ENCODE measurements around the gene ARHGAP30. TPM values are rescaled to one million over a fixed set of nuclear protein-coding genes. Genes with fewer than 3 reads are reported as not detected.
A peak's percentile ranks its signal among the peaks of the same experiment; 100 is the strongest.

The ARHGAP30 gene
- polyA plus RNA-seq, 1 experiment: not detected

DNA sequence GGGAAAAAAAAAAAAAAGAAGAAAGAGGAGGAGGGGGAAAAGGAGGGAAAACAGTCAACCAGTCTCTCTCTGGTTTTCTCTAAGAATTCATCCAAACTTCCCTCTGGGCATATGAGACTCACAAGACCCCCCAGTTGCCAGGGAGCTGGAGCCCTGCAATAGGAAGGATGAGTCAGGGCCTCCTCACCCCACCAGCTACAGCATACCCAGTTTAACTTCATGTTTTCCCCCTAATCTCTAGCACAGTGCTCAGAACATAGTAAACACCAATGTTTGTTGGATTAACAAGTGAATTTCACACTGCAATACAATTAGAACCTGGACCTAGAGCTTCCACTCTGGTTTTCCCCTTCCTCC, 56.6 kb downstream of the ARHGAP30 start:
- TF ChIP-seq, protein P1, sequence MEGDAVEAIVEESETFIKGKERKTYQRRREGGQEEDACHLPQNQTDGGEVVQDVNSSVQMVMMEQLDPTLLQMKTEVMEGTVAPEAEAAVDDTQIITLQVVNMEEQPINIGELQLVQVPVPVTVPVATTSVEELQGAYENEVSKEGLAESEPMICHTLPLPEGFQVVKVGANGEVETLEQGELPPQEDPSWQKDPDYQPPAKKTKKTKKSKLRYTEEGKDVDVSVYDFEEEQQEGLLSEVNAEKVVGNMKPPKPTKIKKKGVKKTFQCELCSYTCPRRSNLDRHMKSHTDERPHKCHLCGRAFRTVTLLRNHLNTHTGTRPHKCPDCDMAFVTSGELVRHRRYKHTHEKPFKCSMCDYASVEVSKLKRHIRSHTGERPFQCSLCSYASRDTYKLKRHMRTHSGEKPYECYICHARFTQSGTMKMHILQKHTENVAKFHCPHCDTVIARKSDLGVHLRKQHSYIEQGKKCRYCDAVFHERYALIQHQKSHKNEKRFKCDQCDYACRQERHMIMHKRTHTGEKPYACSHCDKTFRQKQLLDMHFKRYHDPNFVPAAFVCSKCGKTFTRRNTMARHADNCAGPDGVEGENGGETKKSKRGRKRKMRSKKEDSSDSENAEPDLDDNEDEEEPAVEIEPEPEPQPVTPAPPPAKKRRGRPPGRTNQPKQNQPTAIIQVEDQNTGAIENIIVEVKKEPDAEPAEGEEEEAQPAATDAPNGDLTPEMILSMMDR (IDR thresholded peaks at IDR 0.05; ENCODE audit: low read depth, low read length): no peak
- DNase-seq (ENCODE audit: low read depth, low spot score): no peak
- H3K9me3 ChIP-seq (ENCODE audit: control insufficient read depth, insufficient read depth, low read length): no peaks in the 10 kb centered on the region
- no peaks in the 10 kb centered on the region for H3K27me3 ChIP-seq (ENCODE audit: control insufficient read depth, insufficient read depth, low read length)
- no peak overlapping the region for H3K4me3 ChIP-seq (ENCODE audit: low read depth, low read length)
- peak overlapping the region; percentile 33 for H3K27ac ChIP-seq (ENCODE audit: low read depth, low read length)
- CTCF ChIA-PET: interaction anchor here (0.7 to 1.5 kb wide), 3 partner anchors 16 to 71 kb away, joined by 4 to 6 read pairs (median 5); no protein-coding TSS in a partner anchor
- POLR2A ChIA-PET: interaction anchor here (0.6 kb wide), 1 partner anchor 35 kb away, joined by 4 read pairs; no protein-coding TSS in a partner anchor

DNA sequence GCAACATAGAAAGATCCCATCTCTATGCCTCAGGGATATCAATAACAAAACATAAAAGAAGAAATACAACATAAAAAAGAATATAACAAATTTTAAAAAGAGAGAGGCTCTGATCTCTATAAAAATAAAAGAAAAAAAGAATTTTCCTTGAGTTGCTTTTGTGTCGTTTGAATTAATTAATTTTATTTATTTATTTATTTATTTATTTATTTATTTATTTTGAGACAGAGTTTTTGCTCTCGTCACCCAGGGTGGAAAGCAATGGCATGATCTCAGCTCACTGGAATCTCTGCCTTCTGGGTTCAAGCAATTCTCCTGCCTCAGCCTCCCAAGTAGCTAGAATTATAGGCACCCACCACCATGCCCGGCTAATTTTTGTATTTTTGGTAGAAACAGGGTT, 57.3 kb downstream of the ARHGAP30 start:
- Histone ChIP-seq H3K27me3 (ENCODE audit: control insufficient read depth, insufficient read depth, low read length) (no peaks in the 10 kb centered on the region), H3K27ac (ENCODE audit: low read depth, low read length) (no peak overlapping the region), H3K4me3 (ENCODE audit: low read depth, low read length) (no peak overlapping the region), H3K9me3 (ENCODE audit: control insufficient read depth, insufficient read depth, low read length) (no peaks in the 10 kb centered on the region)
- no peak for DNase-seq (ENCODE audit: low read depth, low spot score)
- ChIA-PET CTCF (interaction anchor here (1.4 kb wide), 1 partner anchor 15 kb away, joined by 5 read pairs; no protein-coding TSS in a partner anchor), POLR2A (no interaction called here)
- TF ChIP-seq, protein P1 (IDR thresholded peaks at IDR 0.05; ENCODE audit: low read depth, low read length): no peak

- ChIA-PET CTCF (interaction anchor here (0.8 to 1.7 kb wide), 2 partner anchors 12 to 19 kb away, joined by 4 to 7 read pairs; no protein-coding TSS in a partner anchor), POLR2A (no interaction called here)
- TF ChIP-seq, protein P1 (IDR thresholded peaks at IDR 0.05; ENCODE audit: low read depth, low read length): no peak
Observed at GRCh38 chr1:161009602-161010211, 60.0 kb downstream of the ARHGAP30 start.

DNA sequence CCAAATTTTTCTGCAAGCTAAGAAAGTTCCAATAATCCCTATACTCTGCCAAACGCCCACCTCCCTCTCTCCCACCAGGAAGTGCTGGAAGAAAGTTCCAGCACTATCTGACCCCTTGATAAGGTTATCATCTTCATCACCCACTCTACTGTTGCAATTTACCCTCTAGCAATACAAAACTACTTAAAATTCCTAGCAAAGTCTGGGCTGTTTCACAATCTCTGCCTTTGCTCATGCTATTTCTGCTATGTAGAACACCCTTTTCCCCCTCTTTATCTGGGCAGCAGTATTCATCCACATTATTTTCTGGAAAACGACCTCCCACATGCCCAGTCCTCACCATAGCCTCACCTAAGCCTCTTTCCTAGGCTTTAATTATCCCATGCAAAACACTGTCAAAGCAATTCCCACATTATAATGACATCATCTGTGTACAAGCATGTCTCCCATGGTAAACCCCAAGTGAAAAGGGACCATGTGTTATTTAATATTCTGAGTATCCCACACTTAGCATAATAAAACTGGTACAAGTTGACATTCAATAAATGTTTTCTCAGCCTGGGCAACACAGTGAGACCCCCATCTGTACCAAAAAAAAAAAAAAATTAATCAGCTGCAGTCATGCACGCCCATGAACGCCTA, 60.7 kb downstream of the ARHGAP30 start:
- ChIA-PET POLR2A (no interaction called here), CTCF (interaction anchor here (1.0 to 1.7 kb wide), 2 partner anchors 11 to 12 kb away, joined by 5 to 7 read pairs; no protein-coding TSS in a partner anchor)
- no peak overlapping the region for H3K27ac ChIP-seq (ENCODE audit: low read depth, low read length)
- H3K9me3 ChIP-seq (ENCODE audit: control insufficient read depth, insufficient read depth, low read length): no peaks in the 10 kb centered on the region
- H3K4me3 ChIP-seq (ENCODE audit: low read depth, low read length): no peak overlapping the region
- TF ChIP-seq, protein P1 (IDR thresholded peaks at IDR 0.05; ENCODE audit: low read depth, low read length): no peak
- no peak for DNase-seq (ENCODE audit: low read depth, low spot score)
- no peaks in the 10 kb centered on the region for H3K27me3 ChIP-seq (ENCODE audit: control insufficient read depth, insufficient read depth, low read length)

More at GRCh38 chr1:161009602-161010211, 60.0 kb downstream of the ARHGAP30 start:
- no peak for DNase-seq (ENCODE audit: low read depth, low spot score)
- Histone ChIP-seq H3K27me3 (ENCODE audit: control insufficient read depth, insufficient read depth, low read length) (no peaks in the 10 kb centered on the region), H3K4me3 (ENCODE audit: low read depth, low read length) (no peak overlapping the region), H3K9me3 (ENCODE audit: control insufficient read depth, insufficient read depth, low read length) (no peaks in the 10 kb centered on the region), H3K27ac (ENCODE audit: low read depth, low read length) (no peak overlapping the region)

GRCh38 chr1:161007369-161007768, 62.3 kb downstream of the ARHGAP30 start:
- DNase-seq (ENCODE audit: low read depth, low spot score): no peak
- Histone ChIP-seq H3K9me3 (ENCODE audit: control insufficient read depth, insufficient read depth, low read length) (no peaks in the 10 kb centered on the region), H3K27ac (ENCODE audit: low read depth, low read length) (no peak overlapping the region), H3K27me3 (ENCODE audit: control insufficient read depth, insufficient read depth, low read length) (no peaks in the 10 kb centered on the region), H3K4me3 (ENCODE audit: low read depth, low read length) (no peak overlapping the region)
- TF ChIP-seq, protein P1 (IDR thresholded peaks at IDR 0.05; ENCODE audit: low read depth, low read length): no peak
- CTCF ChIA-PET: interaction anchor here (2.3 kb wide), 1 partner anchor 10 kb away, joined by 13 read pairs; no protein-coding TSS in a partner anchor
- POLR2A ChIA-PET: no interaction called here
